Esophagus squamous epithelium (tissue), 5 donors: ENCODE data around the gene TTC13. TPM values are rescaled to one million over a fixed set of nuclear protein-coding genes. Genes with fewer than 3 reads are reported as not detected.

Experiments
- DNase-seq: peaks from one replicate; lab custom pipeline; 2025; lab: John Stamatoyannopoulos, UW
- H3K27ac ChIP-seq, 4 donors: fragments of 200-600 bp; sonication (generic); one replicate each; pipeline ENCODE4 v1.5.1; 2016 to 2019; ENCODE audit warnings: mild to moderate bottlenecking in 1 of 4
- H3K27me3 ChIP-seq, 4 donors: fragments of 200-600 bp; sonication (generic); 1 replicate in 3 of 4; 2 replicates in 1 of 4; pipeline versions ENCODE4 v1.5.1 to v1.6.0; 2017 to 2021; ENCODE audit warnings: antibody characterized with exemption in 1 of 4
- H3K36me3 ChIP-seq, 3 donors: fragments of 200-600 bp; sonication (generic); one replicate each; pipeline ENCODE4 v1.5.1; 2016 to 2019
- H3K4me1 ChIP-seq, 3 donors: fragments of 200-600 bp; sonication (generic); one replicate each; pipeline ENCODE4 v1.5.1; 2017 to 2019
- H3K4me3 ChIP-seq, 4 donors: fragments of 200-600 bp; sonication (generic); 1 replicate in 3 of 4; 2 replicates in 1 of 4; pipeline ENCODE4 v1.5.1; 2016 to 2019; ENCODE audit warnings: mild to moderate bottlenecking in 2 of 4, moderate library complexity in 1 of 4
- H3K9me3 ChIP-seq, 3 donors: fragments of 200-600 bp; sonication (generic); one replicate each; pipeline ENCODE4 v1.5.1; 2016 to 2019
- POLR2A ChIP-seq, 4 donors: fragments of 450-650 bp; IDR thresholded peaks; one replicate each; pipeline ENCODE4 v1.6.1; 2017; ENCODE audit warnings: antibody characterized with exemption in 4 of 4, mild to moderate bottlenecking in 4 of 4, moderate library complexity in 3 of 4
- WGBS, 2 donors: methylation state at CpG; one replicate each; pipeline ENCODE4 v1.1.5; 2018; 5-methylcytosine and 5-hydroxymethylcytosine counted together
- intact Hi-C: fragments of 100-400 bp; cut with DNase I; formaldehyde crosslinking; loops from one replicate; pipeline ENCODE4 v1.15.0; 2022
- total RNA-seq, 4 donors: library from RNA; depleted of rRNA; stranded (reverse); fragments of >200 nt; gene quantifications; one replicate each; pipeline ENCODE4 v1.1.0, GENCODE V29; 2016
- TF ChIP-seq, protein P1 (sequence below), 6 experiments: fragments of 450-650 bp in 4 of 6; fragments of 200-600 bp in 2 of 6; sonication (generic) in 2 of 6; IDR thresholded peaks; one replicate each; pipeline ENCODE4 v1.5.1; 2016 to 2019; ENCODE audit warnings: antibody characterized with exemption in 6 of 6, mild to moderate bottlenecking in 4 of 6, moderate library complexity in 4 of 6
- donor health status: DM: yes; HTN: yes; CAD: no.

The TTC13 gene
- total RNA-seq, 4 donors from 2014 or later: 7.7 to 18.0 (median 11.3) TPM

GRCh38 chr1:230976825-230977747, 1.6 kb downstream of the TTC13 start:
- Histone ChIP-seq H3K9me3 (no peaks in the 10 kb centered on the region), H3K27ac (peak overlapping the region; percentile 48 to 84 (median 80)), H3K4me3 (peak overlapping the region in 3 of 4 donors; percentile 61 to 96 (median 88)), H3K36me3 (peaks cover 0 to 19% (median 0%) of the 10 kb centered on the region in 3 donors), H3K27me3 (no peaks in the 10 kb centered on the region), H3K4me1 (peaks cover 0 to 34% (median 13%) of the 10 kb centered on the region in 3 donors)
- no peak for DNase-seq
- WGBS, 2 donors: 45 to 61% methylated on average over 14 of the region's 14 CpGs
- no peak for TF ChIP-seq POLR2A (IDR thresholded peaks at IDR 0.05)
- TF ChIP-seq, protein P1, sequence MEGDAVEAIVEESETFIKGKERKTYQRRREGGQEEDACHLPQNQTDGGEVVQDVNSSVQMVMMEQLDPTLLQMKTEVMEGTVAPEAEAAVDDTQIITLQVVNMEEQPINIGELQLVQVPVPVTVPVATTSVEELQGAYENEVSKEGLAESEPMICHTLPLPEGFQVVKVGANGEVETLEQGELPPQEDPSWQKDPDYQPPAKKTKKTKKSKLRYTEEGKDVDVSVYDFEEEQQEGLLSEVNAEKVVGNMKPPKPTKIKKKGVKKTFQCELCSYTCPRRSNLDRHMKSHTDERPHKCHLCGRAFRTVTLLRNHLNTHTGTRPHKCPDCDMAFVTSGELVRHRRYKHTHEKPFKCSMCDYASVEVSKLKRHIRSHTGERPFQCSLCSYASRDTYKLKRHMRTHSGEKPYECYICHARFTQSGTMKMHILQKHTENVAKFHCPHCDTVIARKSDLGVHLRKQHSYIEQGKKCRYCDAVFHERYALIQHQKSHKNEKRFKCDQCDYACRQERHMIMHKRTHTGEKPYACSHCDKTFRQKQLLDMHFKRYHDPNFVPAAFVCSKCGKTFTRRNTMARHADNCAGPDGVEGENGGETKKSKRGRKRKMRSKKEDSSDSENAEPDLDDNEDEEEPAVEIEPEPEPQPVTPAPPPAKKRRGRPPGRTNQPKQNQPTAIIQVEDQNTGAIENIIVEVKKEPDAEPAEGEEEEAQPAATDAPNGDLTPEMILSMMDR (IDR thresholded peaks at IDR 0.05): no peak
- intact Hi-C loops: no loop called here

DNA sequence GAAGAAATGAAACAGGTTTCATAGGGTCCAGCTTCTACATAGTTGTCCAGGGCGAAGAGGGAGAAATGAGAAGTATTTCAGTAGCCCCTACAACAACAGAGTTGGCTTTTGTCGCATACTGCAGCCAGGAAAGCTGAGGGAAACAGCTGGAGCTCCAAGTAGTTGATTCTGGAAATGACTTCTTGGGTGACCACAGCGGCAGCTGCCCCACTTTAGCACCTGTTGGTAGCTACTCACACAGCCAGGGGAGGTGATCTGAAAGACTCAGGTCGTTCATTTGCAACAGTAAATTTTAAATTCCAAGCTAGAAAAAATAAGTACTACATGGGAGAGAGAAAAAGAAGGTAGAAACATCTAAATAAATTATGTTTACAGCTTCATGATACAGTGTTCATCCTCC, 2.3 kb downstream of the TTC13 start:
- no peaks in the 10 kb centered on the region for H3K9me3 ChIP-seq
- intact Hi-C loops: no loop called here
- TF ChIP-seq, protein P1 (IDR thresholded peaks at IDR 0.05): no peak
- no peak for TF ChIP-seq POLR2A (IDR thresholded peaks at IDR 0.05)
- no peak overlapping the region for H3K27ac ChIP-seq
- peaks cover 0 to 12% (median 0%) of the 10 kb centered on the region in 3 donors for H3K36me3 ChIP-seq
- WGBS, 2 donors: 71 to 88% methylated on average over 3 to 4 of the region's 4 CpGs
- no peak overlapping the region for H3K4me3 ChIP-seq
- H3K4me1 ChIP-seq: peaks cover 0 to 34% (median 13%) of the 10 kb centered on the region in 3 donors
- no peaks in the 10 kb centered on the region for H3K27me3 ChIP-seq
- no peak for DNase-seq

GRCh38 chr1:230975636-230976035, 3.0 kb downstream of the TTC13 start:
- no peak overlapping the region for H3K4me3 ChIP-seq
- peaks cover 0 to 34% (median 13%) of the 10 kb centered on the region in 3 donors for H3K4me1 ChIP-seq
- H3K36me3 ChIP-seq: peaks cover 0 to 5% (median 0%) of the 10 kb centered on the region in 3 donors
- TF ChIP-seq POLR2A (IDR thresholded peaks at IDR 0.05): no peak
- TF ChIP-seq, protein P1 (IDR thresholded peaks at IDR 0.05): no peak
- no peak for DNase-seq
- intact Hi-C loops: no loop called here
- no peaks in the 10 kb centered on the region for H3K27me3 ChIP-seq
- 80 to 93% methylated on average over 1 to 3 of the region's 3 CpGs for WGBS, 2 donors
- no peak overlapping the region for H3K27ac ChIP-seq
- H3K9me3 ChIP-seq: no peaks in the 10 kb centered on the region

DNA sequence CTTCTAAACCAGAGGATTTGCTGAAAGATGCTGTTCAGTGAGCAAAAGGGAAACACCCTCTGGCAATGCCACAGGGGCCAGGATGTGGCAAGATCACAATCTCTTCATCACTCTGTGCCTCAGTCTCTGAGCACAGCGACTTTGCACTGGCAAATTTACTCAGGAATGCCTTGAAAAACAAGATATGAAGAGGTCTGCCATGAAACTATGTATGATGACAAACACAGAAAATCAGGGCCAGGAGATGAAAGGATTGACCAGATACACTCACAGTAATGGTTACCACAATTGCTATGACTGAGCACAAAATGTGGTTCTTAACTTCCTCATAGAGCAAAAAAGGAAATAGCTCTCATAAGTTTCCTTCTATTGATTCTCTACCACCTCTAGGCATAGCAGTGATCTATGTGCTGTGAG, 5.8 kb downstream of the TTC13 start:
- Histone ChIP-seq H3K27ac (no peak overlapping the region), H3K36me3 (peaks cover 0 to 5% (median 0%) of the 10 kb centered on the region in 3 donors), H3K4me1 (peaks cover 0 to 19% (median 7%) of the 10 kb centered on the region in 3 donors), H3K9me3 (no peaks in the 10 kb centered on the region), H3K27me3 (no peaks in the 10 kb centered on the region), H3K4me3 (no peak overlapping the region)
- DNase-seq: no peak
- 63 to 91% methylated on average over 1 of the region's 1 CpG for WGBS, 2 donors
- intact Hi-C loops: no loop called here
- no peak for TF ChIP-seq POLR2A (IDR thresholded peaks at IDR 0.05)
- TF ChIP-seq, protein P1 (IDR thresholded peaks at IDR 0.05): no peak

DNA sequence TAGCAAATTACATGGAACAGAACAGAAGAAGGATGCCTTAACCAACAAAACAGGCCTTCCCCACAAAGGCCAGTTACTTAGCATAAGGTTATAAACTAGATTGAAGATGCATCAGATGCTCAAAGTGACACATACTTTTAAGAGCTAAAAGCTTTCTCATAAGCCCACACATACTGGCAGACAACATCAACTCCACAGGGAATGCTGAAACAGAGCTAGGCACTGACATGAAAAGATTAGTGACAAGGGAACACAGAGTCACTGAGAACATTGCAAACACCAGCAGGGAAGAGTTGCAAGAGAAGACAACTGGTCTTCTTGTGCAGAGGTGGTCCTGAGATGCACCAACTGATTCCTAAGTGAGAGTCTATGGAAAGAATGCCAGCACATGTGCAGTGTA, 6.9 kb downstream of the TTC13 start:
- no peak for DNase-seq
- Histone ChIP-seq H3K4me3 (no peak overlapping the region), H3K27ac (no peak overlapping the region), H3K36me3 (peaks cover 0 to 5% (median 0%) of the 10 kb centered on the region in 3 donors), H3K9me3 (no peaks in the 10 kb centered on the region), H3K4me1 (peaks cover 0 to 8% (median 0%) of the 10 kb centered on the region in 3 donors), H3K27me3 (no peaks in the 10 kb centered on the region)
- TF ChIP-seq, protein P1 (IDR thresholded peaks at IDR 0.05): no peak
- no peak for TF ChIP-seq POLR2A (IDR thresholded peaks at IDR 0.05)
- intact Hi-C loops: no loop called here
